T-helper 1 cell treated with Interleukin-12 subunit alpha and Interleukin-12 subunit beta and Interleukin-4 antibody, amounts not matched to agents 30 ng/mL and 1 ng/mL, for 36 hours (primary cell): Measurements from ENCODE around the gene HOATZ. TPM values are rescaled to one million over a fixed set of nuclear protein-coding genes. Genes with fewer than 3 reads are reported as not detected.

Experiments
- intact Hi-C: fragments of 100-400 bp; cut with micrococcal nuclease; formaldehyde crosslinking; loops from one replicate; pipeline ENCODE4 v1.15.1; 2024
- total RNA-seq: library from RNA; stranded (reverse); gene quantifications from 2 replicates; pipeline ENCODE4 v1.2.3, GENCODE V29; 2022

HOATZ gene
- total RNA-seq, 1 donor from 2014 or later, result not detected

DNA sequence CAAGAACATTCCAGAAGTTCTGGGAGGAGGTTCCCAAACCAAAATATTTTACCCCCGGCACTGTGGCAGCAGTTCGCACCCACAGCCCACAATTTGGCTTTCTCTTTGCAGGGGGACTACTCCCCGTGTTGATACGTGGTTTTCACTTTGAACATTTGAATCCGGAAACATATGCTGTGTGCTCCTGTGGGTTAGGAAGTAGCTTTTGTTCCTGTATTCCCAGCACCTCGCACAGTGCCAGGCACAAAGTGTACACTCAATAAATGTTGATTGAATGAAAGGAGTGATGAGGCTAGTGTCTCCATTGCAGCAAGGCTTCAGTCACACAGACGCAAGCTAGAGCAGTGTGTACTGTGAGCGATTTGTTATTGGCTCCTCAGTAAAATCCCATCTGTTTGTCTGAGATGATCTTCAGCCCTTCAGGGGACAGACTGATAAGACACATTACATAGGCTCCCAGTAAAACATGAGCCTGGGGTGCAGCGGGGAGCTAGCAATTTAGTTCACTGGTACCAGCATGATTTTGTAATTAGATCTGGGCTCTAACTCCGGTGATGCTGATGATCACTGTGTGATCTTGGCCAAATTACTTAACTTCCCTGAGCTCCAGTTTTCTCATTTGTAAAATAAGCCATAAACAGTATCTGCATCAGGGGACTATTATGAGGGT lies 28.2 kb downstream of the HOATZ start:
- intact Hi-C loops, result loop anchor here (2.0 kb wide), 1 partner anchor 14 kb away; no protein-coding TSS in a partner anchor

- intact Hi-C loops, result no loop called here
Observed at GRCh38 chr11:111548525-111548924, 33.9 kb downstream of the HOATZ start.

DNA sequence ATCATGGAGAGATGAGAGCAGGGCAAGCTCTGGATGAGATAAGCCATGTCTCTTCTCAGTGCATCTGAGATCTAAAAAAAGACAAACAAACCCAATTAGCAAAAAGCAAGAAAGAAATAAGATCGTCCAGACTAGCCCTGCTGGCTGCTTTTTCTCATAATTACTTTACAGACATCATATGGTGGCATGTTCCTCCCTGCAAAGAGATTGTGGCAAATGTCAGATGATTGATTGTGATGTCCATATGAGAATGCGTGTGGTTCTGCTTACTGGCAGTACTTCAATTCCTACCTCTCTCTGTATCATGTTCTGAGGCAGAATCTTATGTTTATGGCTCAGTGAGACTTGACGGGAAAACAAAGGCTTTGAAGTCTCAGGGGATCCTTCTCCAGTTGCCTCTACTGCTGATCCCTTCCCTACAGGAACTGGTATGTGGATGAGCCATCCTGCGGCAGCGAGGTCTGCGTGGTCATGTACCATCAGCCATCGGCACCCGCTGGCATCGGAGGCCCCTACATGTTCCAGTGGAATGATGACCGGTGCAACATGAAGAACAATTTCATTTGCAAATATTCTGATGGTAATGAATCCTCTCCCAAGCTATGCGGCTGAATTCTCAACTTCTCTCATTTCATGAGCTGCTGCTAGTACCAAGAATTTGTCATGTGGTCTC lies 34.8 kb downstream of the HOATZ start:
- intact Hi-C loops, result no loop called here

DNA sequence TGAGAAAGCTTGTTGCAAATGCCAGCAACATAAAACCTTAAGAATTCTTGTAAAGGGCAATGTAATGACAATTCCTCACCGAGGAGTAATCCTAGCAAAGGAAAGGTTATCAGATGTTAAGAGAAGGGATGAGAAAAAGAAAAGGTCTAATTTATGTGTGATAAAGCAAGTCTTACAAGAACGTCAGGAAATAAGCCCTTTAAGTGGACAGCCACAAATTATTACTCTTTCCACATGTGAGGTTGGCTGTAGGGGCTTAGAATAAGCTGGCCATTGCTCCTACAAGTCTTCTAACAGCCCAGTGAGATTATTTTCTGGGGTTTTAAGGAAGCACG lies 35.3 kb downstream of the HOATZ start:
- intact Hi-C loops, result no loop called here

DNA sequence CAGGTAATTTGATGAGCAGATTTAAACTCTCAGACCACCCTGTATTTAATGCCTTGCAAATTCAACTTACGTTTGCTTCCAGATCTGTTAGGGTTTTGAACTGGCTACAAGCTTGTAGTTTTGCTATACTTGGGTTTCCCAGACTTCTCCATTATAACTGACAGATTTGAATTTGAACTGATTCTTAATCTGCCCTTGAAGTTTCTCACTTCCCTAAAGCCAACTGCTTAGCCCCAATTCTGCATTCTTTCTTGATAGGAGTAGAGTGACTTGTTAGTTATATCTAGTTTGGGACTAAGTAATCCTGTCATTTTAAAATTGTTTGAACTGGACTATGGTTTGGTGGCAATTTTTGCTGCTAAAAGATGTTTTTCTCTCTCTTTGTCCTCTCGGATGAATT lies 35.7 kb downstream of the HOATZ start:
- intact Hi-C loops, result no loop called here

DNA sequence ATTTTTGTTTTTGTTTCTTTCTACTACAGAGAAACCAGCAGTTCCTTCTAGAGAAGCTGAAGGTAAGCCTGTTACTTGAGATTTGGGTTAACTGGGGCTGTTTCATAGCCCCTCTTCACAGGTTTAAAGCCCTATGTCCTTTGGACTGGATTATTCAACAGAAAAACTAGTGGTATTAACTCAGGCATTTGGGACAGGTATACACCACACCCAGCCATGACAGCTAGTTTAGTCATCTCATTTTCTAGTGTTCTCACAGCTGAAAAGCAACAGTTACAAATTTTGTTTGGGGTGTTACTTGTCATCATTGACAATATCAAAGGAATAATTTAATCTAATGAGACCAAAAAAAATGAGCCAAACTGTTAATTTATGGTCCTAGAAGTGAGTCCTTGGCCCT lies 40.0 kb downstream of the HOATZ start:
- intact Hi-C loops, result no loop called here

DNA sequence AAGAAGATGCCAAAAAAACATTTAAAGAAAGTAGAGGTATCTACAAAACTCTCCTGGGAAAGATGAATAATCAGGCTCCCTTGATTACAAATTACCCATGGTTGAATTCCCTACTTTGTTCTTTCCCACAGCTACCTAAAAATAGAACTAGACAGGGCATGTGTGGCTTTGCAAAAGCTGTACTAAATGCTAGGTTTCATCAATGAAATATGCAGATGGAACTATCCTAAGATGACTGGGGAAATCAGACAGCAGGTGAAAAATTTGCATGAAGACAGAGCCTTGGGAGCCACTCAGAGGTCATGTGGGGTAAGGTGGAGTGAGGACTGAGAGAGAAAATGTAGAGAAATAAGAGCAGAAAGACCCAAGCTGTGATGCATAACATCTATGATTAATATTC lies 40.7 kb downstream of the HOATZ start:
- intact Hi-C loops, result no loop called here

DNA sequence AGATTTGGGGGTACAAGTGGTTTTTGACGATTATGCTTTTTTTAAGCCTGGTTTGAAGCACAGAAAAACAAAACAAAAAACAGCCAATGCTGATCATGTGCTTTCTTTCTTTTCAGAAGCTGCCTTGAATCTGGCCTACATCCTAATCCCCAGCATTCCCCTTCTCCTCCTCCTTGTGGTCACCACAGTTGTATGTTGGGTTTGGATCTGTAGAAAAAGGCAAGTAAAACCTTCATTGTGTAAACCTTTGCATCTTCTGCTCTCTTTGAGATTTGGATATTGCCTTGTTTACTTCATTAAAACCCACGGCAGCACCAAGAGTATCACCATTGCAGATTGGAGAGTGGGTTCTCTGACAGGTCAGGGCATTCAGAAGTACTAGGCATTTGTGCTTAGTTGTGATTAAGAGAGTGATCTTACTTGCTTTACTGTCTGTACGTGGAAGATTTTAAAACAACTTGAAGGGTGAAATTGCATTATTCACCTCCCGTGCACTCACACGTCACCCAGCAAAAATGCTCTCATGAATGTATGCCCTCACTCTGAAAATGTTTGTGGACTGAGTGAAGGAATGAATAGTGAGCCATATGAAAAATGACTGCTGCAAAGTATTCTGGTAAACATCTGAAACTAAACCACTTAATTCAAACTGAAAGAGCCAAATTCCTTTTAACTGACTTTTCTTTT lies 43.0 kb downstream of the HOATZ start:
- intact Hi-C loops, result no loop called here

- intact Hi-C loops, result no loop called here
Observed at GRCh38 chr11:111559800-111560464, 45.4 kb downstream of the HOATZ start.

DNA sequence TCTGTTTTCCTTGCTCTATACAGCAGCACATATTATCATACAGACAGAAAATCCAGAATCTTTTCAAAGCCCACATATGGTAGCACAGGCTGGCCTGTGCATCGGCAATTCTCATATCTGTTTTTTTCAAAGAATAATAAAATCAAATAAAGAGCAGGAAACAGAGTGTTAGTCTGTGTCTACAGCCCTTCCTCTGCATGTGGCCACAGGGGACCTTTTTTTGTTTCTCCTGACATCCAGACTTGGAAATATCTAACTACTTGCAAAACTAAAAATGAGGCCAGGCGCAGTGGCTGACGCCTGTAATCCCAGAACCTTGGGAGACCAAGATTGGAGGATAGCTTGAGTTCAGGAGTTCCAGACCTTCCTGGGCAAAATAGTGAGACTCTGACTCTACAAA lies 46.2 kb downstream of the HOATZ start:
- intact Hi-C loops, result no loop called here

DNA sequence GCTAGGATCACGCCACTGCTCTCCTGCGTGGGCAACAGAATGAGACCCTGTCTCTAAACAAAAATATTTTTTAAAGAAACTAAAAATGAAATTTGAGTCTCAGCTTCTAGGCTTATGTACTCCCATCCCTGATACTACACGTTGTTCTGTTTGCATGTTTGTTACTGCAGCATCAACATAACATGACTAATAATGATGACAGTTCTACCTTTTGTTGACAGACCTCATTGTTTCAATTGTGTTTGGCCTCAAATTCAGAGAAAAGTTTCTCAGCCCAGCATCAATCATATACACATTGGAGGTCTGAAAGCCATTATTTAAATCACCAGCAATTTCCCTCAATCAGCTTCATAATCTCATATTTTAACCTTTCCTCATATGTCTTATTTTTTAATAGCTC lies 46.7 kb downstream of the HOATZ start:
- intact Hi-C loops, result no loop called here

DNA sequence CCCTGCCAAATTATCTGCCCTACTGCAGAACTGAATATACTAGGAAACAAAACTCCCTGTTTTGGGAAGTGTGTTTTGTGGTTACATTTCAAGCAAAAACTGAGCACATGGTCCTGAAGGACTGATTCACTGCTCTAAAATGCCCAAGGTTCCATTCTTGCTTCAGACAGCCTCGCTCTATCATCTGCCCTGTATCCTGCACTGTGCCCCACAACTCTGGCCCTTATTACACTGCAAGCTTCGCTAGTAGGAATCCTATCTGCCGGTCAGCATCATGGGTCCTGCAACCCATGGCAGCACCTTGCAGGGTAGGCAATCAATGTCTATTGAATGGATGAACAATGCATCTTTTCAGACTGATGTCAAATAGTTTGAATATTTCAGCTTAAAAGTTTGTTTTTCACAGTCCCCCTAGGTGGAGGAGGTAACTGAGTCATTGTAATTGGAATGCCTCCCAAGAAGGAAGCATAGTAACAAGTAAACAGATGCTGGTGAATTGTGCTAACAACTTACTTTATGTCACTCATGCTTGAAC lies 47.3 kb downstream of the HOATZ start:
- intact Hi-C loops, result no loop called here

- intact Hi-C loops, result no loop called here
Observed at GRCh38 chr11:111562692-111563389, 48.3 kb downstream of the HOATZ start.

DNA sequence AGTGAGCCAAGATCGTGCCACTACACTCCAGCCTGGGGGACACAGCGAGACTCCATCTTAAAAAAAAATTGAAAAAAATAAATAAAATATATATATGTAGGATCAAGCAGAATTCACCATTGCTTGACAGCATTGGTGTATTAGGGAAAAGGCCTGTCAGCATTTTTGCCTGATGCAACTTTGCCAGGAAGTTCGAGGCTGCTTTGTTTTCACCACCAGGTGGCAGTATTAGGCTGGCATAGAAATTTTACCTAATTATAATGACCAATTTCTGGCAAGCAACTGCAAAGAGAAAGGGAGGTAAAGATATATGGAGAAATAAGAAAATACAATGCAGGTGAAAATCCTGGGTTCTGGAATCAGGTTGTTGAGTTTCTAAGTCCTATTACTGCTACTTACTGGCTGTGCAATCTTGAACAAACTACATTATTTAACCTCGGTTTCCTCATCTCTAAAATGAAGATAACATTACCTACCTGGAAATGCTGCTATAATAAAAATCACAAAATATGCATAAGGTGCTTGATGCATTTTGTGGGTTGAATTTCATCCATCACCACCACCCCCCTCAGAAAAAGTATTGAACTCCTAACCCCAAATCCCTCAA lies 50.6 kb downstream of the HOATZ start:
- intact Hi-C loops, result loop anchor here (1.0 to 2.0 kb wide), 6 partner anchors 22 to 276 kb away; partner anchors contain the start of genes PPP2R1B and SIK2

DNA sequence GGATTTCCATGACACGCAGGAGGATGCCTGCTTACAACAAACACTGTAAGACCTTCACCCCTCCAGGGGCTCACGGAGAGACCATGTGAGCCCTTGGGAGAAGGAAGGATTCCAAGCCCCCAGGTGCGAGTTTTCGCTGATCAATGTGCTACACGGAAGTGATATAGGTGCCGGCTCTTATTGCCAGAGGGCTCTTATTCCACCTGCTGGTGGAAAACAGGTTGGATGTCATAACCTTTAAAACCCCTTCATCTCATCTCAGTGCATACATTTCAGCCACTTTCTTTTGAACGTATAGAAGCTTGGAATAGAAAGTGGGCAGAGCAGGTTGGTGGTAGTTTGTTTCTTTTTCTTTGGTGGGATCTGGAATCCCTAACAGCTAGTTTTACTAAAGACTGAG lies 51.7 kb downstream of the HOATZ start:
- intact Hi-C loops, result no loop called here

DNA sequence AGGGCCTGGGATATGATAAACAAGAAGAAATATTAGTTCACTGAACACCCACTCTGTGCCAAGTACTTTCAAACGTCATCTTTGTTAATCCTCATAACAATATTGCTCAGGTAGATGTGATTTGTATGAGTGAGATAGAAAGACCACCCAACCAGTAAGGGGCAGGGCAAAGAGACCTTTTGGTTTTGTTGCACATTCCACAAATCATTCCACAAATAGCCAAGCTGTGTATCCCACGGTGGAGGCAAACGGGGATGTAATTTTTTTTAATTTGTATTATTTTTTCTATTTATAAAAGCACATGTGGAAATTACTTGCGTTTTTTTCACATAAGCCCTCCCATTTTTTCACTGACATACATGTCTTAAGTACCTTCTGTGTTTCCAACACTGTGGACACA lies 54.9 kb downstream of the HOATZ start:
- intact Hi-C loops, result no loop called here

- intact Hi-C loops, result no loop called here
Observed at GRCh38 chr11:111570796-111571195, 56.2 kb downstream of the HOATZ start.

GRCh38 chr11:111571829-111572501 lies 57.4 kb downstream of the HOATZ start:
- intact Hi-C loops, result no loop called here

DNA sequence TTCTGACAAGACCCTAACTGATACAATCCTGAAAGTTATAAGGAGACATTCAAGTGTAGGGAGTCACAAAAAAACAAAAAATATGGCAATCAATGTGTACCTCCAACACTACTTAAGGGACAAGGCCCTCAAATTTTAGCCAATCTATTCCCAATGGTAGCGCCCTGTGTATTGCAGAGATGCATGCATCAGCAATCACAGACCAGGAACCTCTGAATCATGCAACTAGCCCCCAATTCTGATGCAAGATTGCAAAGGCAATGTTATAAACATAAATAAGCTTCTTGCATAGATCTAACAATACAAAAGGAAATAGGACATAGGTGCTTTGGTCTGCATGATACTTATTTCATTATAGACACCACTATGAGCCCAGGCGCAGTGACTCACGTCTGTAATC lies 58.0 kb downstream of the HOATZ start:
- intact Hi-C loops, result no loop called here

DNA sequence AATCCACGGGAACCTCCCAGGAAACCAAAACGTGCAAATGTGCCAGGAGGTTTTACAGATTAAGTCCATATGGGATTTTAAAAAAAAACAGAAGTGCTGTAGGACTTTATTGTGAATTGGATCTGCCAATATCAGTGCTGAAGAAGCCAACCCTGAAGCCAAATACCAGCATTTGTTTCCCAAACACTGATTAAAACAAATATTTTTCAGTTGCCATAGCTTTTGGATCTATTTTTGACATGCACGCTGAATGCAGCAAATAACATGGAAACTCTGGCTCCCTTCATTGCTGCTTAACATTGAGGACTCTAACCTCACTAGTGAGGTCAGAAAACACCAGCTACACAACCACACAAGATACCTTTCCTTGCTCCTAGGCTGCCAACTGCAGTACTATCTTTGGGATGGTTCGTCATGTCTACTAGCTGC lies 59.3 kb downstream of the HOATZ start:
- intact Hi-C loops, result no loop called here
